HG03280 (cell line): ENCODE results near the gene OR2T1.
"Not testable (repeated sequence)": the region's sequence is repeated elsewhere in the genome, so short reads cannot be mapped to it uniquely, and the experiment has no call there.

Experiments used
- ATAC-seq: cut with Tn5 transposase; IDR thresholded peaks from one replicate; pipeline ENCODE4 v1.9.1; 2021; ENCODE audit warnings: mild to moderate bottlenecking, moderate library complexity; ENCODE audit not compliant: unreplicated experiment

OR2T1 gene

GRCh38 chr1:248433811-248434415 is 31.1 kb downstream of the OR2T1 start:
- not testable (repeated sequence) for ATAC-seq

- peak; percentile 41 for ATAC-seq
Measured at GRCh38 chr1:248434913-248435312, 32.1 kb downstream of the OR2T1 start.

GRCh38 chr1:248436303-248436702 is 33.5 kb downstream of the OR2T1 start:
- peak; percentile 58 for ATAC-seq

GRCh38 chr1:248438668-248439067 is 35.8 kb downstream of the OR2T1 start:
- ATAC-seq = not testable (repeated sequence)

GRCh38 chr1:248439283-248439682 is 36.4 kb downstream of the OR2T1 start:
- not testable (repeated sequence) for ATAC-seq

- ATAC-seq = not testable (repeated sequence)
Measured at GRCh38 chr1:248442500-248443277, 39.8 kb downstream of the OR2T1 start.

- ATAC-seq = not testable (repeated sequence)
Measured at GRCh38 chr1:248444603-248445002, 41.8 kb downstream of the OR2T1 start.

- not testable (repeated sequence) for ATAC-seq
Measured at GRCh38 chr1:248445399-248445798, 42.6 kb downstream of the OR2T1 start, which contains the start of gene OR2T2. Gene OR2T2, plus strand, starts transcription at chr1:248445637. Its CDS starts 7,161 bp downstream, at chr1:248452798.

GRCh38 chr1:248448409-248449074 is 45.7 kb downstream of the OR2T1 start:
- ATAC-seq = peak; percentile 52

- not testable (repeated sequence) for ATAC-seq
Measured at GRCh38 chr1:248449821-248450465, 47.1 kb downstream of the OR2T1 start.

- ATAC-seq = peak; percentile 66
Measured at GRCh38 chr1:248450466-248451145, 47.8 kb downstream of the OR2T1 start.

GRCh38 chr1:248453619-248454018 is 50.8 kb downstream of the OR2T1 start:
- ATAC-seq = not testable (repeated sequence)

- not testable (repeated sequence) for ATAC-seq
Measured at GRCh38 chr1:248455045-248455444, 52.2 kb downstream of the OR2T1 start.

GRCh38 chr1:248456635-248457034 is 53.8 kb downstream of the OR2T1 start:
- not testable (repeated sequence) for ATAC-seq
